Colonic mucosa (tissue), 4 donors: Measurements from ENCODE around the gene MYO19. TPM values are rescaled to one million over a fixed set of nuclear protein-coding genes. Genes with fewer than 3 reads are reported as not detected.
A peak's percentile ranks its signal among the peaks of the same experiment; 100 is the strongest.

ENCODE experiments used
- DNase-seq: peaks from one replicate; pipeline ENCODE4 v3.0.0-alpha.2; 2020
- H3K27ac ChIP-seq: fragments of 200-600 bp; one replicate; pipeline ENCODE4 v1.8.0; 2021
- H3K27me3 ChIP-seq: fragments of 200-600 bp; one replicate; pipeline ENCODE4 v1.8.0; 2021
- H3K36me3 ChIP-seq: fragments of 200-600 bp; one replicate; pipeline ENCODE4 v1.8.0; 2021
- H3K4me1 ChIP-seq: fragments of 200-600 bp; one replicate; pipeline ENCODE4 v1.8.0; 2021; ENCODE audit warnings: mild to moderate bottlenecking
- H3K4me3 ChIP-seq: fragments of 200-600 bp; one replicate; pipeline ENCODE4 v1.8.0; 2021
- H3K9ac ChIP-seq, 2 donors: one replicate each; pipeline ENCODE4 v1.7.0; 2013; ENCODE audit warnings: control low read depth in 2 of 2, low read depth in 2 of 2, low read length in 2 of 2
- H3K9me3 ChIP-seq: fragments of 200-600 bp; one replicate; pipeline ENCODE4 v1.8.0; 2021
- intact Hi-C: fragments of 100-400 bp; cut with DNase I; formaldehyde crosslinking; loops from one replicate; pipeline ENCODE4 v1.14.1; 2022
- total RNA-seq, 2 donors: library from RNA; stranded (reverse); fragmentation: NEBNext Ultra II Directional in 1 of 2; extraction: Animal tissue kit (Norgen Biotek cat#: 25700) in 1 of 2; gene quantifications; one replicate each; pipeline ENCODE4 v1.2.1, GENCODE V29; 2021
- TF ChIP-seq, protein P1 (sequence below): fragments of 200-600 bp; IDR thresholded peaks from one replicate; pipeline ENCODE4 v1.8.0; 2022; ENCODE audit warnings: antibody characterized with exemption, mild to moderate bottlenecking
- donor health status: healthy.
- donor health status: DM: no; HTN: no; CAD: no.
- donor health status: DM: no; HTN: no; CAD: no.

MYO19 gene
- total RNA-seq, 2 donors from 2014 or later = 48.8 to 149 TPM

DNA sequence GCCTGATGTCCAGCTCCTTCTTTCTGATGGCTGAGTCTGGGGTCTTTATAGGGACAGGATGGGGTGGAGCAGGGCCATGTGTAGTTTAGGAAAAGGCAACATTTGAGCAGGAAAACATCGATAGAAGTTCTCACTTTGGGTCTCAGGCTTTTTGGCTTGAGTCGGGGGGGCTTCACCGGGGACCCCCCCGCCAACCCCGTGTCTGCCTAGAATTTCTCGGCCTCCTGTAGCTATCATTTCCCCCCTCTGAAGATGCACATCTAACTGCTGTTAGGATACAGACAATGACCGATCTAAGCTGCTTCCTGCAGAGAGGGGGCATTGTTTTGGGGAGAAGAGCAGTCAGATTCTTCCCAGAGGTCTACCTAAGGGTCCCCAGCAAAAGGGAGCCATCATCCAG, 64.9 kb downstream of the MYO19 start:
- intact Hi-C loops = no loop called here
- Histone ChIP-seq H3K27me3 (no peaks in the 10 kb centered on the region), H3K4me1 (no peaks in the 10 kb centered on the region), H3K9me3 (no peaks in the 10 kb centered on the region), H3K27ac (no peak overlapping the region), H3K36me3 (no peaks in the 10 kb centered on the region), H3K9ac (no peak overlapping the region), H3K4me3 (no peak overlapping the region)
- TF ChIP-seq, protein P1, sequence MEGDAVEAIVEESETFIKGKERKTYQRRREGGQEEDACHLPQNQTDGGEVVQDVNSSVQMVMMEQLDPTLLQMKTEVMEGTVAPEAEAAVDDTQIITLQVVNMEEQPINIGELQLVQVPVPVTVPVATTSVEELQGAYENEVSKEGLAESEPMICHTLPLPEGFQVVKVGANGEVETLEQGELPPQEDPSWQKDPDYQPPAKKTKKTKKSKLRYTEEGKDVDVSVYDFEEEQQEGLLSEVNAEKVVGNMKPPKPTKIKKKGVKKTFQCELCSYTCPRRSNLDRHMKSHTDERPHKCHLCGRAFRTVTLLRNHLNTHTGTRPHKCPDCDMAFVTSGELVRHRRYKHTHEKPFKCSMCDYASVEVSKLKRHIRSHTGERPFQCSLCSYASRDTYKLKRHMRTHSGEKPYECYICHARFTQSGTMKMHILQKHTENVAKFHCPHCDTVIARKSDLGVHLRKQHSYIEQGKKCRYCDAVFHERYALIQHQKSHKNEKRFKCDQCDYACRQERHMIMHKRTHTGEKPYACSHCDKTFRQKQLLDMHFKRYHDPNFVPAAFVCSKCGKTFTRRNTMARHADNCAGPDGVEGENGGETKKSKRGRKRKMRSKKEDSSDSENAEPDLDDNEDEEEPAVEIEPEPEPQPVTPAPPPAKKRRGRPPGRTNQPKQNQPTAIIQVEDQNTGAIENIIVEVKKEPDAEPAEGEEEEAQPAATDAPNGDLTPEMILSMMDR = no peak
- DNase-seq = no peak

DNA sequence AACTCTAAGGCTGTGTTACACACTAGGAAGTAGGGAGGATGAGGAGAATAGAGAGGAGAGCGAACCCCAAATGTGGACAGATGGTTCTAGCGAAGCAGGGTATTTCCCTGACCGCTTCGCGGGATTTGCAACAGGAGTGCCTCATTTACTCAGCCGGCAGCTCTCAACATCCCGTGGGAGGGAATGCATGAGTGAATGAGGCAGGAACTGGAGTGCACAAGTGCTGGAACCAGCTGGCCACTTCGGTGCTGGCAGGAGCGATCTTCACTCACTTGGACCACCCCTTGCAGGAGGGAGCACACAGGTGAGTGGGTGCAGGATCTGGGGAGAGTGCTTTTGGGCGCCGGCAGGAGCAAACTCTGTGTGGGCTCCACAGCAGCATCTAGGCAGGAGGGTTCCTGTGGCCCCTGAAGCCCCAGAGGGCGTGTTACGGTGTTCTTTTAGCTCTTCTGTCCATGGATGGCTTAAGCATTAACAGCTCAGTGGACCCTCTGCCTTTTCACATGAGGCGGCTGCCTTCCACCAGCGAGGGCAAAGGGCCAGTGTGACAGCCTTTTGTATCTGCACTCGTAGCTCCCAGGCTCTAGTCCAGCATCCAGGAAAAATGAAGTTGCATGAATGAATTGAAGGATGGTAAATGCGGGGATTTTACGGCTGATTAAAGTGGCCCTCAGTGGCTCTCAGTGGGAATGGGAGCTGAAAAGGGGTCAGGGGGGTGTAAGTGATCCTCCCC, 65.6 kb downstream of the MYO19 start:
- no peaks in the 10 kb centered on the region for H3K9me3 ChIP-seq
- peaks cover 4% of the 10 kb centered on the region for H3K27me3 ChIP-seq
- H3K4me3 ChIP-seq = no peak overlapping the region
- H3K4me1 ChIP-seq = no peaks in the 10 kb centered on the region
- intact Hi-C loops = no loop called here
- no peak overlapping the region for H3K9ac ChIP-seq
- TF ChIP-seq, protein P1 = no peak
- DNase-seq = no peak
- H3K36me3 ChIP-seq = no peaks in the 10 kb centered on the region
- H3K27ac ChIP-seq = no peak overlapping the region

DNA sequence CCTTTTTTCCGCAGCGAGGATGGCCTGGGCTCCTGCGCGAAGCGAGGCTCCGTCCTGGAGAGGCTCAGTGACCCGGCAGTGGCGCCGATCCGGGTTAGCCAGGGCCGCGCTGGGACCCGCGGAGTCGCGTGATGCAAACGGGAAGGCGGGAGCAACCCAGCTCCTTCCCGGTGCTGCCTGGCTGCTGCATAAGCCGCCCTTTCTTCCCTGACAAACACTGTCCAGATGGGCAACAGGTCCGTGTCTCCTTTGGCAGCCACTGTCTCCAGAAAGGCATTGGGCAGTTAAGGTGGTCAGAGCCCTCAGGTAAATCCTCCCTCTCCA, 69.9 kb downstream of the MYO19 start:
- no peak overlapping the region for H3K27ac ChIP-seq
- intact Hi-C loops = no loop called here
- H3K9ac ChIP-seq = no peak overlapping the region
- no peaks in the 10 kb centered on the region for H3K9me3 ChIP-seq
- TF ChIP-seq, protein P1 = no peak
- H3K4me1 ChIP-seq = no peaks in the 10 kb centered on the region
- DNase-seq = no peak
- peaks cover 14% of the 10 kb centered on the region for H3K27me3 ChIP-seq
- H3K4me3 ChIP-seq = no peak overlapping the region
- H3K36me3 ChIP-seq = no peaks in the 10 kb centered on the region

DNA sequence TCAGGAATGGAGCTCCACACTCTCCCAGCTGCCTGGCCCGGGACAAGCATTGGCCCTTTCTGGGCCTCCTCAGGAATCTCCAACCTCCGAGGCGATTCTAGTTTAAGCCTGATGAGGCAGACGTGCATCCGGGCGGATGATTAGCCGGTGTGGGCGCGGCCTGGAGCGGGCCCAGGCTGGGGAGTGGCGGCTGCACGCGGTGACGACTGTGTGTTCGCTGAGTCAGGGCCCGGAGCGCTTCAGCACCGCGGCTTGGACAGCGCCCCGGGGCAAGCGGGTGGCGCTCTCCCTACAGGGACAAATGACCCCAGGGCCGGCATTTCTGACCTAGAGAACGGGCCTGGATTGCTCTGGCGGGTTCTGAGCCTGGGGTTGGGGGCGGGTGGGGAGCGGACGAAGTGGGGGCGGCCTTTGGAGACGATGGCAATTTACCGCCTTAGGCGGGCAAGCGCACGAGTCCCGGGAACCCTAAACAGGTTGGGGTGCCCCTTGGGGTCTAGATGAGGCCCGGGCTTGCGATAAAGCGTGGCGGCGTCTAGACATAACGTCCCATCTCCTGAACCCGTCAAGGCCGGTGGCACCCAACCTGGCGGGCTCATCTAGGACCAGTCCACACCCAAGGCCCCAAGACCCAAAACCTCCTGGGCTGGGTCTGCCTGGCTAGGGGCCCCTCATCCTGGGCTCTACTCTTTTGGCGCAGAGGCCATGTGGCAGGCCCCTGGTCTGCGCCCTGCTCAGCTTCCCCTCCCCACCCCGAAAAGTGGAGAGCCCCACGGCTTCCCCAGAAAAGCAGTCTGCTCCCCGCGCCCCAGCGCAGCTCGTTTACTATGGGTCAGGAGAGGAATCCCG, 70.5 kb downstream of the MYO19 start:
- no peaks in the 10 kb centered on the region for H3K4me1 ChIP-seq
- peak; percentile 58 for DNase-seq
- TF ChIP-seq, protein P1 = no peak
- peaks cover 14% of the 10 kb centered on the region for H3K27me3 ChIP-seq
- no peak overlapping the region for H3K9ac ChIP-seq
- H3K4me3 ChIP-seq = no peak overlapping the region
- H3K27ac ChIP-seq = no peak overlapping the region
- no peaks in the 10 kb centered on the region for H3K36me3 ChIP-seq
- intact Hi-C loops = no loop called here
- no peaks in the 10 kb centered on the region for H3K9me3 ChIP-seq

DNA sequence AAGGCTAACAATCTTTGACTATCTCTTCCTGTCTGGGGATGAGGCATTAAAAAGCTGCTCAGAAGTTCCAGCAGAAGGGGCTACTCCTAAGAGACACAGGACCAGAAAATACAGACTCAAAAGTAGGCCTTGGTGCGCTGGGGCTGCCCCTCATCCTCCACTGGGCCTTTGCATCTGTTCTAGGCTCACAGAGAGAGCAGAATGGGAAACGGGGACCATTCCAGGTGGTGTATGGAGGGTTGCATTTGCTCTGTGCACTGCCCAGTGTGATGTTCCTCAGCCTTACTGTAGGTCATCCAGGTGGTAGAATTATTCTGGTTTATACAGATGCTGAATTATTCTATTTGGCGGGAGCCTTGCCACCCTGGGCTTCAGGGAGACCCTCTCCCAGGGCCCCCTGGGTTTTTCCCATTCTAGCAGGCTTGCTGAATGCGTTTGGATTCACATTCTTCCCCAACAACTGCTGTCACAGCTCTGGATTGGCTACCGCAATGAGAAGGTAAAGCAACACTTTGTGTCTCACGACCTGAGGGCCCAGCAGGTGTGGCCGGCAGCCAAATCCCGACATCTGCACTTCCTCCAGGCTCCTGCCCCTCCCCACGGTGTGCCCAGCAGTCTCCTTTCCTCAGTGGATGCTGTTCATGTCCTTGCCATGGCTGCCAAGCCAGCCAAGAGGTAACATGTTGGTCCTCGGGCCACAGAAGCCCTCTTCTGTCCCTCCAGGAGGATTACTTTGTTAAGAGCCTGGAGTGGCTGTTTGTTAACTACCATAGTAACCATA, 73.1 kb downstream of the MYO19 start:
- no peaks in the 10 kb centered on the region for H3K9me3 ChIP-seq
- no peaks in the 10 kb centered on the region for H3K36me3 ChIP-seq
- no peak overlapping the region for H3K9ac ChIP-seq
- DNase-seq = no peak
- H3K4me3 ChIP-seq = no peak overlapping the region
- H3K27ac ChIP-seq = no peak overlapping the region
- TF ChIP-seq, protein P1 = no peak
- intact Hi-C loops = no loop called here
- H3K27me3 ChIP-seq = peaks cover 14% of the 10 kb centered on the region
- no peaks in the 10 kb centered on the region for H3K4me1 ChIP-seq
